Bronchial epithelial cell (primary cell): Measurements from ENCODE around the gene RRAS2. TPM values are rescaled to one million over a fixed set of nuclear protein-coding genes. Genes with fewer than 3 reads are reported as not detected.

ENCODE experiments used
- DNase-seq: peaks from one replicate; pipeline ENCODE4 v3.0.0-alpha.2; 2010; ENCODE audit warnings: low read depth
- FAIRE-seq: peaks from 2 replicates; lab custom pipeline; 2011; peaks lifted over from hg19 to GRCh38; lab: Jason Lieb, UNC
- H3K27me3 ChIP-seq: 2 replicates; pipeline ENCODE4 v1.5.1; 2011; ENCODE audit warnings: low read length; ENCODE audit not compliant: control insufficient read depth, insufficient read depth
- H3K36me3 ChIP-seq: 2 replicates; pipeline ENCODE4 v1.5.1; 2011; ENCODE audit warnings: low read length; ENCODE audit not compliant: control insufficient read depth, insufficient read depth
- H3K4me3 ChIP-seq: 2 replicates; pipeline ENCODE4 v1.5.1; 2011; ENCODE audit warnings: mild to moderate bottlenecking, low read depth, low read length, control low read depth
- total RNA-seq: library from RNA; depleted of rRNA; stranded (reverse); fragments of >200 nt; gene quantifications from 2 replicates; pipeline ENCODE4 v1.2.1, GENCODE V29; 2014
- TF ChIP-seq, protein P1 (sequence below): IDR thresholded peaks from 2 replicates; pipeline ENCODE4 v1.5.1; 2011; ENCODE audit warnings: mild to moderate bottlenecking, moderate library complexity, low read length, control low read depth, inconsistent platforms; ENCODE audit not compliant: insufficient read depth, severe bottlenecking

Gene RRAS2
- total RNA-seq, 1 donor from 2014 or later = 235 TPM

DNA sequence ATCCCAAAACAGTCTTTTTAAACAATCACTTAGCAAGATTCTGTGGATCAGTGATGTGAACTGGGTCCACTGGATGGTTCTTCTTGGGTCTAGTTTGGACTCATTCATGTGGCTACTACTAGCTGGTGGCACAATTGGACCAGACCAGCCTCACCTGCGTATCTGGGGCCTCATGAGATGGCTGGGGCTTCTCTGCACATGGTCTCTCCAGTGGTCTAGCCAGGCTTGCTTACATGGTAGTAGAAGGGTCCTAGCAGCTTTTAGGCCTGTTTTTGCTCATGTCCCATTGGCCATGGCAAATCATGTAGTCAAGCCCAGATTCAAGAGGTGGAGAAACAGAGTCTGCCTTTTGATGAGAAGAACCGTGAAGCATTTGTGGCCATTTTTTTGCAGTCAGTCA, 94.0 kb downstream of the RRAS2 start:
- Histone ChIP-seq H3K4me3 (no peak overlapping the region), H3K36me3 (peaks cover 2% of the 10 kb centered on the region), H3K27me3 (no peaks in the 10 kb centered on the region)
- no peak for DNase-seq
- TF ChIP-seq, protein P1, sequence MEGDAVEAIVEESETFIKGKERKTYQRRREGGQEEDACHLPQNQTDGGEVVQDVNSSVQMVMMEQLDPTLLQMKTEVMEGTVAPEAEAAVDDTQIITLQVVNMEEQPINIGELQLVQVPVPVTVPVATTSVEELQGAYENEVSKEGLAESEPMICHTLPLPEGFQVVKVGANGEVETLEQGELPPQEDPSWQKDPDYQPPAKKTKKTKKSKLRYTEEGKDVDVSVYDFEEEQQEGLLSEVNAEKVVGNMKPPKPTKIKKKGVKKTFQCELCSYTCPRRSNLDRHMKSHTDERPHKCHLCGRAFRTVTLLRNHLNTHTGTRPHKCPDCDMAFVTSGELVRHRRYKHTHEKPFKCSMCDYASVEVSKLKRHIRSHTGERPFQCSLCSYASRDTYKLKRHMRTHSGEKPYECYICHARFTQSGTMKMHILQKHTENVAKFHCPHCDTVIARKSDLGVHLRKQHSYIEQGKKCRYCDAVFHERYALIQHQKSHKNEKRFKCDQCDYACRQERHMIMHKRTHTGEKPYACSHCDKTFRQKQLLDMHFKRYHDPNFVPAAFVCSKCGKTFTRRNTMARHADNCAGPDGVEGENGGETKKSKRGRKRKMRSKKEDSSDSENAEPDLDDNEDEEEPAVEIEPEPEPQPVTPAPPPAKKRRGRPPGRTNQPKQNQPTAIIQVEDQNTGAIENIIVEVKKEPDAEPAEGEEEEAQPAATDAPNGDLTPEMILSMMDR = no peak
- FAIRE-seq = no peak

DNA sequence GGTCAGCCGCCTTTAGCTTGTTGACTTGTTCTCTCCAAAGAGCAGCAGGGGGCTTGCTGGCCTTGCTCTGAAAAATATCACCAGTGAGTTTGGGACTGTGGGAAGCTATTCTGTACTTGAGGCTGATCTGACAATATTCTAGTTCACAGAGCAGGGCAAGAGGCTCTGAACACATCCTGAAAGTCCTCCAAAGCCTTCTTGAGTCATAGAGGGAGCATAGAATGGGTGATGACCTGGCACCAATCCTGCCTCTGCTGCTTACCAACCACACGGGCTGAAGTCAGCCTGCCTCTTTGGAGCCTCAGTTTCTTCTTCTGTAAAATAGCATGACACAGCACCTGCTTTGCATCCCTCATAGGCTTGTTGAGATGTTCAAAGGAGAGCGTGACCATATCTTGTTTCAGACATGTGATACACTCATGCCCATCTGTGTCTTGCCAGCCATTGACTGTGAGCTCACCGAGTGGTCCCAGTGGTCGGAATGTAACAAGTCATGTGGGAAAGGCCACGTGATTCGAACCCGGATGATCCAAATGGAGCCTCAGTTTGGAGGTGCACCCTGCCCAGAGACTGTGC, 96.6 kb downstream of the RRAS2 start:
- H3K27me3 ChIP-seq = no peaks in the 10 kb centered on the region
- TF ChIP-seq, protein P1 = no peak
- FAIRE-seq (no peak), DNase-seq (no peak)
- no peak overlapping the region for H3K4me3 ChIP-seq
- no peaks in the 10 kb centered on the region for H3K36me3 ChIP-seq

DNA sequence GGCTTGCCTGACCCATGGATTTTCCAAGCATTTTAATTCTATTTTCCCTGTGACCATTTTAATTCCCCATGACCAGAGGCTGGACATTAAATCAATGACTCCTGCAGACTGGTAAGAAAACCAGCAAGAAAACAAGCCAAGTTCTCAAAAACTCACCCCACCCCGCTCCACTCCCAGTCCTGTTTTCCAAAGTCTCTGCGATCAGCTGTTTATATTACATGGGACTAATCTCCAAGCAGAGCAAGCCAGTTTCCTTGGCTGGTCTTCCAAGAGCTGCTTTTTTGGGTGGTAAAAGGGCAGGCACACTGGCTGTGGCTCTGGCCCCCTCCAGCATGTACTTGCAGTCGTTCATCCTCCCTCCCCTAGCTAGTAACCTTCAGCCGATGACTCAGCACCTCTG, 97.9 kb downstream of the RRAS2 start:
- FAIRE-seq (no peak), DNase-seq (no peak)
- Histone ChIP-seq H3K36me3 (no peaks in the 10 kb centered on the region), H3K27me3 (no peaks in the 10 kb centered on the region), H3K4me3 (no peak overlapping the region)
- TF ChIP-seq, protein P1 = no peak

DNA sequence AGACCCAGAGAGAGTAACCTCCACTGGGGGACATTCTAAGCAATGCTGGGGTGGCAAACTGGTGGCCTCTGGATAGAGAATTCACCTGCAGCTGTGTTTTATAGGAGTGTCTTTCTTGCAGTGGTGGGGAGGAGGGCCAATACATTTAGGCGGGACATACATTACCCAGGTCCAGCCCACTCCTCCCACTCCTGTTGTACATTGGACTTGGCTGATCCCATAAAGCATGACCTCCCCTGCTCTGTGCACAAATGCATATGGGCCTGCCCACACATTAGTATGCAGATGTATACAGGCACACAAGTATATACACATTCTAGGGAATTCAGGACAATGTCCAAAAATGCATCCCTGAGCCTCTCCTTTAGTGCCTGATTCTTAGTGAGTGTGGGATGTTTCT, 99.1 kb downstream of the RRAS2 start:
- FAIRE-seq = no peak

DNA sequence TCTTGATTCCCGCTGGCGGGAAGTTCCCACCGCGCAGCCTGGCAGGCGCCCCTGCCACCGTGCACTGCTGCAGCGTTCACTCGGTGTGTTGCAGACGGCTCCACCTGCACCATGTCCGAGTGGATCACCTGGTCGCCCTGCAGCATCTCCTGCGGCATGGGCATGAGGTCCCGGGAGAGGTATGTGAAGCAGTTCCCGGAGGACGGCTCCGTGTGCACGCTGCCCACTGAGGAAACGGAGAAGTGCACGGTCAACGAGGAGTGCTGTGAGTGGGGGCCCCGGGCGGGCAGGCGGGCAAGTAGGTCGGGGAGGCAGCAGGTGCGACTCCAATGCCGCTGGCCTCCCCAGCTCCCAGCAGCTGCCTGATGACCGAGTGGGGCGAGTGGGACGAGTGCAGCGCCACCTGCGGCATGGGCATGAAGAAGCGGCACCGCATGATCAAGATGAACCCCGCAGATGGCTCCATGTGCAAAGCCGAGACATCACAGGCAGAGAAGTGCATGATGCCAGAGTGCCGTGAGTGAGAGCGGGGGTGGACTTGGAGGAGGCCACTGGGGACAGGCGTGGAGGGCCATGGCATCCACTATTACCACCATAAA, 99.7 kb downstream of the RRAS2 start:
- Histone ChIP-seq H3K36me3 (no peaks in the 10 kb centered on the region), H3K27me3 (no peaks in the 10 kb centered on the region), H3K4me3 (no peak overlapping the region)
- TF ChIP-seq, protein P1 = peak; percentile 23
- DNase-seq (no peak), FAIRE-seq (no peak)

More for the DNA sequence above, 99.1 kb downstream of the RRAS2 start:
- Histone ChIP-seq H3K4me3 (no peak overlapping the region), H3K27me3 (no peaks in the 10 kb centered on the region), H3K36me3 (no peaks in the 10 kb centered on the region)
- TF ChIP-seq, protein P1 = no peak
- no peak for DNase-seq
